ENCODE measurements around the gene ALDH3A2.

Gene ALDH3A2

GRCh38 chr17:19670908-19671307, 22.4 kb downstream of the ALDH3A2 start:
- H3K9me3 ChIP-seq (ENCODE audit: severe bottlenecking): no peaks in the 10 kb centered on the region
- no peak for DNase-seq (ENCODE audit: low spot score)
- H3K4me1 ChIP-seq (ENCODE audit: insufficient read depth, poor library complexity, severe bottlenecking): no peaks in the 10 kb centered on the region
- H3K27me3 ChIP-seq (ENCODE audit: insufficient read depth, poor library complexity, severe bottlenecking): no peaks in the 10 kb centered on the region
- peaks cover 61% of the 10 kb centered on the region for H3K36me3 ChIP-seq (ENCODE audit: low read depth)
- no peak for TF ChIP-seq CTCF (IDR thresholded peaks at IDR 0.05; ENCODE audit: poor library complexity, severe bottlenecking)
- ATAC-seq (ENCODE audit: low read depth): no peak
- no peak overlapping the region for H3K27ac ChIP-seq (ENCODE audit: poor library complexity, severe bottlenecking)
- no peak overlapping the region for H3K4me3 ChIP-seq (ENCODE audit: severe bottlenecking)

- Histone ChIP-seq H3K27ac (ENCODE audit: poor library complexity, severe bottlenecking) (no peak overlapping the region), H3K36me3 (ENCODE audit: low read depth) (peaks cover 63% of the 10 kb centered on the region)
- ATAC-seq (ENCODE audit: low read depth): no peak
These were observed 22.9 kb downstream of the ALDH3A2 start for GRCh38 chr17:19671433-19671832.

GRCh38 chr17:19672009-19672750, 23.6 kb downstream of the ALDH3A2 start:
- DNase-seq (ENCODE audit: low spot score): no peak
- Histone ChIP-seq H3K9me3 (ENCODE audit: severe bottlenecking) (no peaks in the 10 kb centered on the region), H3K4me3 (ENCODE audit: severe bottlenecking) (no peak overlapping the region), H3K27ac (ENCODE audit: poor library complexity, severe bottlenecking) (no peak overlapping the region), H3K4me1 (ENCODE audit: insufficient read depth, poor library complexity, severe bottlenecking) (no peaks in the 10 kb centered on the region), H3K36me3 (ENCODE audit: low read depth) (peaks cover 59% of the 10 kb centered on the region), H3K27me3 (ENCODE audit: insufficient read depth, poor library complexity, severe bottlenecking) (no peaks in the 10 kb centered on the region)
- TF ChIP-seq CTCF (IDR thresholded peaks at IDR 0.05; ENCODE audit: poor library complexity, severe bottlenecking): peak; percentile 39
- ATAC-seq (ENCODE audit: low read depth): no peak

More at GRCh38 chr17:19671433-19671832, 22.9 kb downstream of the ALDH3A2 start:
- no peaks in the 10 kb centered on the region for H3K4me1 ChIP-seq (ENCODE audit: insufficient read depth, poor library complexity, severe bottlenecking)
- H3K9me3 ChIP-seq (ENCODE audit: severe bottlenecking): no peaks in the 10 kb centered on the region
- no peak overlapping the region for H3K4me3 ChIP-seq (ENCODE audit: severe bottlenecking)
- DNase-seq (ENCODE audit: low spot score): no peak
- H3K27me3 ChIP-seq (ENCODE audit: insufficient read depth, poor library complexity, severe bottlenecking): no peaks in the 10 kb centered on the region
- TF ChIP-seq CTCF (IDR thresholded peaks at IDR 0.05; ENCODE audit: poor library complexity, severe bottlenecking): no peak

- H3K27me3 ChIP-seq (ENCODE audit: insufficient read depth, poor library complexity, severe bottlenecking): no peaks in the 10 kb centered on the region
- no peak for DNase-seq (ENCODE audit: low spot score)
- no peaks in the 10 kb centered on the region for H3K9me3 ChIP-seq (ENCODE audit: severe bottlenecking)
- H3K4me3 ChIP-seq (ENCODE audit: severe bottlenecking): no peak overlapping the region
- ATAC-seq (ENCODE audit: low read depth): no peak
- no peak overlapping the region for H3K27ac ChIP-seq (ENCODE audit: poor library complexity, severe bottlenecking)
- no peak for TF ChIP-seq CTCF (IDR thresholded peaks at IDR 0.05; ENCODE audit: poor library complexity, severe bottlenecking)
- H3K36me3 ChIP-seq (ENCODE audit: low read depth): peaks cover 49% of the 10 kb centered on the region
- no peaks in the 10 kb centered on the region for H3K4me1 ChIP-seq (ENCODE audit: insufficient read depth, poor library complexity, severe bottlenecking)
These were observed 25.1 kb downstream of the ALDH3A2 start for GRCh38 chr17:19673623-19674022.

- Histone ChIP-seq H3K4me1 (ENCODE audit: insufficient read depth, poor library complexity, severe bottlenecking) (no peaks in the 10 kb centered on the region), H3K4me3 (ENCODE audit: severe bottlenecking) (no peak overlapping the region), H3K36me3 (ENCODE audit: low read depth) (peaks cover 33% of the 10 kb centered on the region), H3K9me3 (ENCODE audit: severe bottlenecking) (no peaks in the 10 kb centered on the region), H3K27ac (ENCODE audit: poor library complexity, severe bottlenecking) (no peak overlapping the region), H3K27me3 (ENCODE audit: insufficient read depth, poor library complexity, severe bottlenecking) (no peaks in the 10 kb centered on the region)
- ATAC-seq (ENCODE audit: low read depth): no peak
- no peak for TF ChIP-seq CTCF (IDR thresholded peaks at IDR 0.05; ENCODE audit: poor library complexity, severe bottlenecking)
- no peak for DNase-seq (ENCODE audit: low spot score)
These were observed 28.3 kb downstream of the ALDH3A2 start for GRCh38 chr17:19676896-19677295.

Data from RWPE2 (cell line).